ENCODE measurements around the gene CNIH3.

GRCh38 chr1:224744521-224744920 is 128.4 kb downstream of the CNIH3 start:
- TF ChIP-seq CTCF (IDR thresholded peaks at IDR 0.05; ENCODE audit: insufficient read depth, low read length, poor library complexity, severe bottlenecking), result no peak
- TF ChIP-seq EZH2phosphoT487 (conservative IDR thresholded peaks at IDR 0.05; ENCODE audit: low read length), result no peak
